IMR-90 (cell line): Measurements from ENCODE around the gene GALNT13. TPM values are rescaled to one million over a fixed set of nuclear protein-coding genes. Genes with fewer than 3 reads are reported as not detected.

Experiments
- ATAC-seq: fragments of 200-7000 bp; cut with Tn5 transposase; 2 replicates; pipeline ENCODE4 v1.9.1; 2020; ENCODE audit warnings: low read depth, mild to moderate bottlenecking, moderate library complexity
- BruUV-seq: library from RNA; stranded (reverse); fragments of 400-500 nt; replicated peaks from 2 replicates; lab custom pipeline; 2021; lab: Mats Ljungman, UMichigan
- CTCF ChIA-PET: fragments of 300-600 bp; formaldehyde crosslinking; extraction: SDS; loops from one replicate; lab custom pipeline; 2021; ENCODE audit warnings: antibody characterized with exemption; lab: Yijun Ruan, JAX
- POLR2A ChIA-PET: fragments of 300-600 bp; sonication (Branson Sonifier 250); formaldehyde crosslinking; loops from one replicate; lab custom pipeline; 2022; ENCODE audit warnings: antibody characterized with exemption; ENCODE audit not compliant: unreplicated experiment; lab: Charles Lee
- DNase-seq: peaks from one replicate; pipeline ENCODE4 v3.0.0; 2013
- H2AFZ ChIP-seq: replicated peaks from 2 replicates; pipeline ENCODE3; 2013; ENCODE audit warnings: low read length, mild to moderate bottlenecking; ENCODE audit not compliant: poor library complexity
- H2AK5ac ChIP-seq: 2 replicates; pipeline ENCODE4 v1.6.1; 2013; ENCODE audit warnings: low read depth, low read length, inconsistent platforms
- H2AK9ac ChIP-seq: replicated peaks from 2 replicates; pipeline ENCODE3; 2013; ENCODE audit warnings: mild to moderate bottlenecking, low read depth, low read length, moderate library complexity; ENCODE audit not compliant: poor library complexity
- H2BK120ac ChIP-seq: 2 replicates; pipeline ENCODE4 v1.6.1; 2013; ENCODE audit warnings: low read depth, low read length, inconsistent platforms
- H2BK15ac ChIP-seq: 3 replicates; pipeline ENCODE4 v1.6.1; 2013; ENCODE audit warnings: low read depth, low read length, inconsistent platforms
- H2BK20ac ChIP-seq: 2 replicates; pipeline ENCODE4 v1.6.1; 2013; ENCODE audit warnings: low read depth, mild to moderate bottlenecking, inconsistent platforms, low read length, moderate library complexity
- H2BK5ac ChIP-seq: 2 replicates; pipeline ENCODE4 v1.6.1; 2013; ENCODE audit warnings: mild to moderate bottlenecking, low read depth, low read length, inconsistent platforms; ENCODE audit not compliant: poor library complexity, severe bottlenecking
- H3K14ac ChIP-seq: replicated peaks from 2 replicates; pipeline ENCODE4 v1.6.1; 2013; ENCODE audit warnings: low read depth, low read length, inconsistent platforms
- H3K18ac ChIP-seq: 2 replicates; pipeline ENCODE4 v1.6.1; 2013; ENCODE audit warnings: low read depth, low read length, control low read depth
- H3K23ac ChIP-seq: 2 replicates; pipeline ENCODE4 v1.6.1; 2013; ENCODE audit warnings: low read depth, low read length, inconsistent platforms
- H3K27ac ChIP-seq: 2 replicates; pipeline ENCODE4 v1.5.1; 2013; ENCODE audit warnings: mild to moderate bottlenecking, control low read depth, low read length; ENCODE audit not compliant: insufficient read depth
- H3K27me3 ChIP-seq: 2 replicates; pipeline ENCODE4 v1.6.1; 2013; ENCODE audit warnings: low read length; ENCODE audit not compliant: control insufficient read depth, insufficient read depth
- H3K36me3 ChIP-seq: 2 replicates; pipeline ENCODE4 v1.6.1; 2013; ENCODE audit warnings: low read length, mixed read lengths; ENCODE audit not compliant: control insufficient read depth, insufficient read depth
- H3K4ac ChIP-seq: 2 replicates; pipeline ENCODE4 v1.6.1; 2013; ENCODE audit warnings: low read depth, low read length, inconsistent platforms
- H3K4me1 ChIP-seq: 2 replicates; pipeline ENCODE4 v1.6.1; 2013; ENCODE audit warnings: low read length, mixed read lengths; ENCODE audit not compliant: control insufficient read depth, insufficient read depth
- H3K4me2 ChIP-seq: 2 replicates; pipeline ENCODE4 v1.6.1; 2013; ENCODE audit warnings: low read depth, mild to moderate bottlenecking, control low read depth, low read length, moderate library complexity
- H3K4me3 ChIP-seq: 2 replicates; pipeline ENCODE4 v1.5.1; 2013; ENCODE audit warnings: low read depth, mild to moderate bottlenecking, control low read depth, low read length, moderate library complexity; ENCODE audit not compliant: insufficient read depth
- H3K56ac ChIP-seq: 2 replicates; pipeline ENCODE4 v1.6.1; 2013; ENCODE audit warnings: low read length, inconsistent platforms; ENCODE audit not compliant: insufficient read depth; ENCODE audit errors: extremely low read depth
- H3K79me1 ChIP-seq, 2 experiments: 2 replicates each; pipeline ENCODE4 v1.6.1; 2013; ENCODE audit warnings: low read length in 2 of 2, inconsistent platforms in 1 of 2, low read depth in 1 of 2
- H3K9ac ChIP-seq: 2 replicates; pipeline ENCODE4 v1.6.1; 2013; ENCODE audit warnings: low read depth, low read length, control low read depth
- H3K9me1 ChIP-seq: 2 replicates; pipeline ENCODE4 v1.6.1; 2013; ENCODE audit warnings: low read length, inconsistent platforms; ENCODE audit not compliant: insufficient read depth
- H3K9me3 ChIP-seq: 2 replicates; pipeline ENCODE4 v1.6.1; 2013; ENCODE audit warnings: low read length; ENCODE audit not compliant: control insufficient read depth, insufficient read depth
- H4K20me1 ChIP-seq: 2 replicates; pipeline ENCODE4 v1.6.1; 2013; ENCODE audit warnings: low read length, inconsistent platforms; ENCODE audit not compliant: insufficient read depth
- H4K5ac ChIP-seq: 2 replicates; pipeline ENCODE4 v1.6.1; 2013; ENCODE audit warnings: mild to moderate bottlenecking, low read depth, low read length, control low read depth
- H4K8ac ChIP-seq, 2 experiments: 2 replicates each; pipeline ENCODE4 v1.6.1; 2013; ENCODE audit warnings: low read depth in 2 of 2, low read length in 2 of 2, control low read depth in 1 of 2, inconsistent platforms in 1 of 2
- H4K91ac ChIP-seq: 2 replicates; pipeline ENCODE4 v1.6.1; 2013; ENCODE audit warnings: low read depth, low read length, inconsistent platforms; ENCODE audit not compliant: insufficient read depth
- BHLHE40 ChIP-seq: fragments of 150-350 bp; IDR thresholded peaks from 2 replicates; pipeline ENCODE4 v1.6.1; 2016; ENCODE audit warnings: mild to moderate bottlenecking, low read depth, low read length
- CEBPB ChIP-seq: IDR thresholded peaks from 2 replicates; pipeline ENCODE4 v1.6.1; 2012; ENCODE audit warnings: low read depth, low read length, improper control_type of control experiment
- FOS ChIP-seq: fragments of 150-350 bp; IDR thresholded peaks from 2 replicates; pipeline ENCODE4 v1.6.1; 2016; ENCODE audit warnings: low read depth, low read length
- NFE2L2 ChIP-seq: fragments of 150-350 bp; IDR thresholded peaks from 2 replicates; pipeline ENCODE4 v1.6.1; 2016; ENCODE audit warnings: low read depth, mild to moderate bottlenecking, low read length
- POLR2A ChIP-seq: IDR thresholded peaks from 2 replicates; pipeline ENCODE4 v1.6.1; 2012; ENCODE audit warnings: mild to moderate bottlenecking, low read depth, low read length
- RAD21 ChIP-seq: IDR thresholded peaks from 2 replicates; pipeline ENCODE4 v1.6.1; 2012; ENCODE audit warnings: low read length, improper control_type of control experiment
- RCOR1 ChIP-seq: IDR thresholded peaks from 2 replicates; pipeline ENCODE4 v1.6.1; 2012; ENCODE audit warnings: mild to moderate bottlenecking, low read length, improper control_type of control experiment; ENCODE audit not compliant: insufficient replicate concordance
- WGBS, 2 experiments: methylation state at CpG; one replicate each; pipeline versions ENCODE4 v1.1.5 to v1.1.7; 2013; ENCODE audit warnings: missing lambda C conversion rate in 2 of 2; ENCODE audit not compliant: insufficient read length in 1 of 2; ENCODE audit errors: extremely low coverage in 2 of 2; 5-methylcytosine and 5-hydroxymethylcytosine counted together
- dilution Hi-C: fragments of 300-500 bp; cut with HindIII; formaldehyde crosslinking; loops from one replicate; pipeline ENCODE4 v1.14.3; 2018; ENCODE audit warnings: low sequenced_read_pairs; ENCODE audit not compliant: unreplicated experiment
- in situ Hi-C: fragments of 300-500 bp; cut with MboI; formaldehyde crosslinking; loops from 3 replicates; pipeline ENCODE4 v1.14.3; 2019; ENCODE audit warnings: low sequenced_read_pairs, inconsistent platforms, mixed read lengths
- intact Hi-C: fragments of 100-400 bp; cut with micrococcal nuclease; formaldehyde crosslinking; loops from 2 replicates; pipeline ENCODE4 v1.10.0; 2022
- polyA plus RNA-seq, 3 experiments: library from polyadenylated mRNA; depleted of rRNA; stranded (reverse); fragments of >200 nt; gene quantifications; 2 replicates each; pipeline ENCODE4 v1.2.3, GENCODE V29; 2012; ENCODE audit warnings: low replicate concordance in 1 of 3
- total RNA-seq: library from RNA; depleted of rRNA; stranded (reverse); fragments of >200 nt; gene quantifications from 2 replicates; pipeline ENCODE4 v1.2.3, GENCODE V29; 2012
- TF ChIP-seq, protein P1 (sequence below): conservative IDR thresholded peaks from 2 replicates; pipeline ENCODE4 v1.5.1; 2012; ENCODE audit warnings: mild to moderate bottlenecking, low read depth, low read length, improper control_type of control experiment
- TF ChIP-seq, protein P2 (sequence below): fragments of 150-350 bp; IDR thresholded peaks from 2 replicates; pipeline ENCODE4 v1.6.1; 2017; ENCODE audit warnings: mild to moderate bottlenecking, antibody characterized with exemption, low read length, low read depth
- TF ChIP-seq, protein P3 (sequence below): fragments of 150-350 bp; IDR thresholded peaks from 2 replicates; pipeline ENCODE4 v1.6.1; 2016; ENCODE audit warnings: low read depth, mild to moderate bottlenecking, low read length, moderate library complexity, borderline replicate concordance

Gene GALNT13
- total and polyA plus RNA-seq, 2 of the 4 experiments (the other 2 are of a cell fraction), result 0.03 TPM; not detected in 1

DNA sequence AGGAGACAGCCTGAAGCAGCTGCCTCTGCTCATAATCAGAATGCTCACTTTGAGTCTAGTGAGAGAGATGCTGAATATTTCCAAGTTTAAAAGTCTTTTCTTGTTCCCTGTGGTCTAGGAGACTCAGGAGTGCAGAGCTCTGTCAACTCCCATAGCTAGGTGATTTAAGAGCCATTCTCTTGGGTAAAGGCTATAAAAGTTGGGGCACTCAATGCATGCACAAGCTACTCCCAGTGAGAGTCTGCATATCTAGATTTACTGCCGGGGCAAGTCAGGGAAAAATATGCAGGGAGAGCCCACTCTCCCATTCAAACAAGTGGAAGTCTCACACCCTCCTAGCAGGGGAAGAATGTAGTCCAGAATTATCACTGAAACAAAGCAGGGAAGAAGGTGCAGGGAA lies 418.1 kb downstream of the GALNT13 start:
- Histone ChIP-seq H3K4me1 (no peaks in the 10 kb centered on the region), H3K27ac (no peak overlapping the region), H3K9me1 (no peaks in the 10 kb centered on the region), H4K20me1 (no peaks in the 10 kb centered on the region), H3K27me3 (no peaks in the 10 kb centered on the region), H3K36me3 (no peaks in the 10 kb centered on the region), H4K91ac (no peak overlapping the region), H2AK9ac (no peak overlapping the region), H3K56ac (no peak overlapping the region), H3K14ac (no peak overlapping the region), H3K79me1 (no peaks in the 10 kb centered on the region), H2BK5ac (no peak overlapping the region), H4K5ac (no peak overlapping the region), H3K4me2 (no peak overlapping the region), H3K4ac (no peak overlapping the region), H2AFZ (no peak overlapping the region), H3K23ac (no peak overlapping the region), H3K18ac (no peak overlapping the region), H2AK5ac (no peak overlapping the region), H3K9me3 (peaks cover 19% of the 10 kb centered on the region), H2BK120ac (no peak overlapping the region), H4K8ac (no peak overlapping the region), H3K9ac (no peak overlapping the region), H3K4me3 (no peak overlapping the region), H2BK20ac (no peak overlapping the region), H2BK15ac (no peak overlapping the region)
- POLR2A ChIA-PET, result no interaction called here
- WGBS, 2 experiments, result no CpG with 5 or more reads among the region's 1 CpG
- in situ Hi-C loops, result no loop called here
- ATAC-seq (no peak), DNase-seq (no peak)
- dilution Hi-C loops, result no loop called here
- TF ChIP-seq, protein P1, sequence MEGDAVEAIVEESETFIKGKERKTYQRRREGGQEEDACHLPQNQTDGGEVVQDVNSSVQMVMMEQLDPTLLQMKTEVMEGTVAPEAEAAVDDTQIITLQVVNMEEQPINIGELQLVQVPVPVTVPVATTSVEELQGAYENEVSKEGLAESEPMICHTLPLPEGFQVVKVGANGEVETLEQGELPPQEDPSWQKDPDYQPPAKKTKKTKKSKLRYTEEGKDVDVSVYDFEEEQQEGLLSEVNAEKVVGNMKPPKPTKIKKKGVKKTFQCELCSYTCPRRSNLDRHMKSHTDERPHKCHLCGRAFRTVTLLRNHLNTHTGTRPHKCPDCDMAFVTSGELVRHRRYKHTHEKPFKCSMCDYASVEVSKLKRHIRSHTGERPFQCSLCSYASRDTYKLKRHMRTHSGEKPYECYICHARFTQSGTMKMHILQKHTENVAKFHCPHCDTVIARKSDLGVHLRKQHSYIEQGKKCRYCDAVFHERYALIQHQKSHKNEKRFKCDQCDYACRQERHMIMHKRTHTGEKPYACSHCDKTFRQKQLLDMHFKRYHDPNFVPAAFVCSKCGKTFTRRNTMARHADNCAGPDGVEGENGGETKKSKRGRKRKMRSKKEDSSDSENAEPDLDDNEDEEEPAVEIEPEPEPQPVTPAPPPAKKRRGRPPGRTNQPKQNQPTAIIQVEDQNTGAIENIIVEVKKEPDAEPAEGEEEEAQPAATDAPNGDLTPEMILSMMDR, result no peak
- TF ChIP-seq, protein P2, sequence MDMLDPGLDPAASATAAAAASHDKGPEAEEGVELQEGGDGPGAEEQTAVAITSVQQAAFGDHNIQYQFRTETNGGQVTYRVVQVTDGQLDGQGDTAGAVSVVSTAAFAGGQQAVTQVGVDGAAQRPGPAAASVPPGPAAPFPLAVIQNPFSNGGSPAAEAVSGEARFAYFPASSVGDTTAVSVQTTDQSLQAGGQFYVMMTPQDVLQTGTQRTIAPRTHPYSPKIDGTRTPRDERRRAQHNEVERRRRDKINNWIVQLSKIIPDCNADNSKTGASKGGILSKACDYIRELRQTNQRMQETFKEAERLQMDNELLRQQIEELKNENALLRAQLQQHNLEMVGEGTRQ, result no peak
- no peak for TF ChIP-seq NFE2L2
- TF ChIP-seq, protein P3, sequence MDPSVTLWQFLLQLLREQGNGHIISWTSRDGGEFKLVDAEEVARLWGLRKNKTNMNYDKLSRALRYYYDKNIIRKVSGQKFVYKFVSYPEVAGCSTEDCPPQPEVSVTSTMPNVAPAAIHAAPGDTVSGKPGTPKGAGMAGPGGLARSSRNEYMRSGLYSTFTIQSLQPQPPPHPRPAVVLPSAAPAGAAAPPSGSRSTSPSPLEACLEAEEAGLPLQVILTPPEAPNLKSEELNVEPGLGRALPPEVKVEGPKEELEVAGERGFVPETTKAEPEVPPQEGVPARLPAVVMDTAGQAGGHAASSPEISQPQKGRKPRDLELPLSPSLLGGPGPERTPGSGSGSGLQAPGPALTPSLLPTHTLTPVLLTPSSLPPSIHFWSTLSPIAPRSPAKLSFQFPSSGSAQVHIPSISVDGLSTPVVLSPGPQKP, result no peak
- TF ChIP-seq RCOR1, result no peak
- no peak for TF ChIP-seq BHLHE40
- no peak for TF ChIP-seq RAD21
- TF ChIP-seq POLR2A, result no peak
- no peak for TF ChIP-seq FOS
- no peak for TF ChIP-seq CEBPB
- intact Hi-C loops, result no loop called here
- CTCF ChIA-PET, result no interaction called here
- BruUV-seq, result no TSS peak
